ENCODE results near the gene USP14.

USP14 gene

GRCh38 chr18:156514-157230 lies 1.7 kb upstream of the USP14 start:
- Histone ChIP-seq H3K27ac (ENCODE audit: low read depth, low read length) (no peak overlapping the region), H3K79me2 (ENCODE audit: control insufficient read depth, low read length) (peaks cover 33% of the 10 kb centered on the region), H3K9me3 (ENCODE audit: control insufficient read depth, insufficient read depth, low read length) (no peaks in the 10 kb centered on the region), H4K20me1 (ENCODE audit: control insufficient read depth, insufficient read depth, low read depth, low read length) (peaks cover 9% of the 10 kb centered on the region; the same call in 1 of the 2 replicates), H3F3A (ENCODE audit: control insufficient read depth, insufficient read depth) (no peaks in the 10 kb centered on the region), H3K36me3 (ENCODE audit: control insufficient read depth, low read length) (peaks cover 26% of the 10 kb centered on the region), H3K27me3 (ENCODE audit: control insufficient read depth, low read length) (0 out of 2 replicates have a peak, but pooled peaks cover 5% of the 10 kb centered on the region), H3K9me2 (replicated peaks; ENCODE audit: control insufficient read depth, low read length) (no peaks in the 10 kb centered on the region), H3K4me1 (ENCODE audit: control insufficient read depth, low read length) (peaks cover 25% of the 10 kb centered on the region), H3K4me3 (ENCODE audit: low read length) (no peak overlapping the region), H3K4me2 (ENCODE audit: low read length) (no peak overlapping the region)
- no peak for TF ChIP-seq EZH2phosphoT487 (IDR thresholded peaks at IDR 0.05; ENCODE audit: borderline replicate concordance, low read length)
- no peak for TF ChIP-seq CTCF (IDR thresholded peaks at IDR 0.05; ENCODE audit: low read depth, low read length, poor library complexity, severe bottlenecking)

GRCh38 chr18:159037-159652 lies 788 bp downstream of the USP14 start:
- Histone ChIP-seq H3K4me1 (ENCODE audit: control insufficient read depth, low read length) (peaks cover 25% of the 10 kb centered on the region), H3K27ac (ENCODE audit: low read depth, low read length) (peak overlapping the region; percentile 43), H3K79me2 (ENCODE audit: control insufficient read depth, low read length) (peaks cover 58% of the 10 kb centered on the region), H3K27me3 (ENCODE audit: control insufficient read depth, low read length) (no peaks in the 10 kb centered on the region), H3K9me2 (replicated peaks; ENCODE audit: control insufficient read depth, low read length) (no peaks in the 10 kb centered on the region), H3K4me2 (ENCODE audit: low read length) (peak overlapping the region; percentile 99), H3K36me3 (ENCODE audit: control insufficient read depth, low read length) (peaks cover 50% of the 10 kb centered on the region), H3K4me3 (ENCODE audit: low read length) (peak overlapping the region; percentile 97), H4K20me1 (ENCODE audit: control insufficient read depth, insufficient read depth, low read depth, low read length) (peaks cover 12% of the 10 kb centered on the region; the same call in 1 of the 2 replicates), H3F3A (ENCODE audit: control insufficient read depth, insufficient read depth) (no peaks in the 10 kb centered on the region), H3K9me3 (ENCODE audit: control insufficient read depth, insufficient read depth, low read length) (no peaks in the 10 kb centered on the region)
- TF ChIP-seq CTCF (IDR thresholded peaks at IDR 0.05; ENCODE audit: low read depth, low read length, poor library complexity, severe bottlenecking), result no peak
- no peak for TF ChIP-seq EZH2phosphoT487 (IDR thresholded peaks at IDR 0.05; ENCODE audit: borderline replicate concordance, low read length)

GRCh38 chr18:159933-160332 lies 1.6 kb downstream of the USP14 start:
- Histone ChIP-seq H3K27me3 (ENCODE audit: control insufficient read depth, low read length) (no peaks in the 10 kb centered on the region), H3K4me3 (ENCODE audit: low read length) (peak overlapping the region; percentile 97), H3K9me2 (replicated peaks; ENCODE audit: control insufficient read depth, low read length) (no peaks in the 10 kb centered on the region), H3K27ac (ENCODE audit: low read depth, low read length) (no peak overlapping the region), H3F3A (ENCODE audit: control insufficient read depth, insufficient read depth) (no peaks in the 10 kb centered on the region), H3K4me2 (ENCODE audit: low read length) (peak overlapping the region; percentile 99), H3K36me3 (ENCODE audit: control insufficient read depth, low read length) (peaks cover 58% of the 10 kb centered on the region), H3K9me3 (ENCODE audit: control insufficient read depth, insufficient read depth, low read length) (no peaks in the 10 kb centered on the region), H3K79me2 (ENCODE audit: control insufficient read depth, low read length) (peaks cover 66% of the 10 kb centered on the region), H3K4me1 (ENCODE audit: control insufficient read depth, low read length) (peaks cover 25% of the 10 kb centered on the region), H4K20me1 (ENCODE audit: control insufficient read depth, insufficient read depth, low read depth, low read length) (peaks cover 12% of the 10 kb centered on the region; the same call in 1 of the 2 replicates)
- TF ChIP-seq CTCF (IDR thresholded peaks at IDR 0.05; ENCODE audit: low read depth, low read length, poor library complexity, severe bottlenecking), result no peak
- no peak for TF ChIP-seq EZH2phosphoT487 (IDR thresholded peaks at IDR 0.05; ENCODE audit: borderline replicate concordance, low read length)

Data from DOHH2 (cell line).